ENCODE measurements around the gene NF2. TPM values are rescaled to one million over a fixed set of nuclear protein-coding genes. Genes with fewer than 3 reads are reported as not detected.

Gene NF2
- total RNA-seq, 1 donor: 65.9 TPM

DNA sequence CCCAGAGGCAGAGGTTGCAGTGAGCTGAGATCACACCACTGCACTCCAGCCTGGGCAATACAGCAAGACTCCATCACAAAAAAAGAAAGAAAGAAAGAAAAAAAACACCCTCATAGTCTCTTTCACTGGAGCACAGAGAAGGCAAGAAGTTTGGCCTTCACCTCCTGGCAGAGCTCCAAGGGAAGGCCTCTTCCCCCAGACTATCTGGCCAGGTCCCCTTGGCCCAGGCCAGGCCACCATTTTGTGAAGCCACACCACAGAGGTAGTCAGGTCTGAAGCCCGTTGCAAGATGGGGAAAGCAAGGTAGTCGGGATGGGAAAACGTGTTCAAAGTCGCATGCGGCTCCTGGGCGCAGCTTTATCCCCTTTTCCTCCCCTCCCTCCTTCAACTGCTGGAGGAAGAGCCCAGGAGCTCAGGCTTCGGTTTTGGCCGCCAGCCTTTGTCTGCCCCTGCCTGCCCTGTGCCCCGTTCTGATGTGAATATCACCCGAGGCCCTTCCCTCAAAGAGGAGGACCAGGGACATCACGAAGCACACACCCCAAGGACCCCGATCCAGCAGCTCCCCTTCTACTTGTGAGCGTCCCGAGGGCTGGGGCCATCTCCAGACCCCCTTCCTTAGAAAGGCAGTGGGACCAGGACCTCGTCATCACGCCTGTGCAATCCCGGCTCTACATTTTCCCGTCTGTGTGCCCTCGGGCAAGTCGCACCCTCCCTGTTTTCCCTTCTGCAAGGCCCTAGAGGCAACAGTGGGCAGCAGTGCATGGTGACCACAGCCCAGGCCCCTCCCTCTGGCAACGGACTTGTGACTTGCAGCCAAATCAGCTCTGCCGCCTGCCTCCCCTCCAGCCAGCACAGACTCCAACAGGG lies 134.1 kb downstream of the NF2 start:
- no peak overlapping the region for H3K4me3 ChIP-seq (ENCODE audit: low read depth, low read length)
- DNase-seq (ENCODE audit: low read depth): peak; percentile 13
- TF ChIP-seq, protein P1, sequence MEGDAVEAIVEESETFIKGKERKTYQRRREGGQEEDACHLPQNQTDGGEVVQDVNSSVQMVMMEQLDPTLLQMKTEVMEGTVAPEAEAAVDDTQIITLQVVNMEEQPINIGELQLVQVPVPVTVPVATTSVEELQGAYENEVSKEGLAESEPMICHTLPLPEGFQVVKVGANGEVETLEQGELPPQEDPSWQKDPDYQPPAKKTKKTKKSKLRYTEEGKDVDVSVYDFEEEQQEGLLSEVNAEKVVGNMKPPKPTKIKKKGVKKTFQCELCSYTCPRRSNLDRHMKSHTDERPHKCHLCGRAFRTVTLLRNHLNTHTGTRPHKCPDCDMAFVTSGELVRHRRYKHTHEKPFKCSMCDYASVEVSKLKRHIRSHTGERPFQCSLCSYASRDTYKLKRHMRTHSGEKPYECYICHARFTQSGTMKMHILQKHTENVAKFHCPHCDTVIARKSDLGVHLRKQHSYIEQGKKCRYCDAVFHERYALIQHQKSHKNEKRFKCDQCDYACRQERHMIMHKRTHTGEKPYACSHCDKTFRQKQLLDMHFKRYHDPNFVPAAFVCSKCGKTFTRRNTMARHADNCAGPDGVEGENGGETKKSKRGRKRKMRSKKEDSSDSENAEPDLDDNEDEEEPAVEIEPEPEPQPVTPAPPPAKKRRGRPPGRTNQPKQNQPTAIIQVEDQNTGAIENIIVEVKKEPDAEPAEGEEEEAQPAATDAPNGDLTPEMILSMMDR (IDR thresholded peaks at IDR 0.05; ENCODE audit: insufficient read depth, low read length): no peak

DNA sequence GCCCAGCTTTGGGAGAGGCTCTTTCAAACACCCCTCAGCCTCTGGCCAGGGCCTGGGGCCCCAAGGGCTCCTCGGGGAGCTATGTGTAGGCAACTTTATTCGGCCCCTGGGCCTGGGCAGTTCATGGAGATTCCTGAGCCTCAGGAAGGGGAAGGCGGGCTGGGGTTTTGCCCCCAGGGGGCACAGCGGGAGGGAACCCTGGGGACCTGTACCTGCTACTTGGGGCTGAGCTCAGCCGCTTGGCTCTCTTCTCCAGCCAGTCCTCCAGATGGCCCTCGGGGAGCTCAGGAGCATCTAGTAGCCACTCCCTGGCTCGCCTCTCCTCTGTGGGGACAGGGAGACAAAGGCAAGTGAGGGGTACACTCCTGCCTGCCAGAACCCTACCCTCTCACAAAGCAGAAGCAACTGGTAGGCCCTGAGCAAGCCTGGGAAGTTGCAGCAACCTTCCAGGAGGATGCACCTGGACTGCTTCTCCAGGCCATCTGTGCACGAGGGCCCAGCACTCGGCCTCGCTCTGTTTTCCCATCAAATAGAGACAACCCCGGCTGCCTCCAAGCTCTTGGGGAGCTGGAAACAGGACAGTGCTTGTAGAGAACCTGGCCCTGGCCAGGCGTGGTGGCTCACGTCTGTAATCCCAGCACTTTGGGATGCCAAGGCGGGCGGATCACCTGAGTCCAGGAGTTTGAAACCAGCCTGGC lies 134.8 kb downstream of the NF2 start:
- no peak for DNase-seq (ENCODE audit: low read depth)
- TF ChIP-seq, protein P1 (IDR thresholded peaks at IDR 0.05; ENCODE audit: insufficient read depth, low read length): no peak
- no peak overlapping the region for H3K4me3 ChIP-seq (ENCODE audit: low read depth, low read length)

DNA sequence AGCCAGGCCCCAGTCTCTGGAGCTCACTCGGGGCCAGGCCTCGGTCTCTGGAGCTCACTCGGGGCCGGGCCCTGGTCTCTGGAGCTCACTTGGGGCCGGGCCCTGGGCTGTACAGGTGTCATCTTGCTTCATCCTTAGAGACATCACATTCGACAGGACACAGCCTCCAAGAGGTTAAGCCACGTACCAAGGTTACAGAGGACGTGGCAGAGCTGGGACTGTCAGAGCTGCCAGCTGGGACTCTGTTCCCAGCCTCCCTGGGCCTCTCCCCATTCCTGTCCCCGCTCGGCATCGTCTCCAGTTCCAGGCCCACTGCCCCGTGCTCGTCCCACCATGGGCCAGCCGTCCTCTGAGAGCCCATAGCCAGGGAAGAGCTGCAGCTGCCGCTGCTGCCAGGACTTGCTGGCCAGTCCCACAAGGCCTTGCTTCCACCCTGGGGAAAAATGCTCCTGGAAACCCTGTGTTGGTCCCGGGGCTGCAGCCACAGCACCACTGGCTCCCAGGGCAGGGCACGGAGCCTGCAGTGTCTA lies 136.0 kb downstream of the NF2 start:
- DNase-seq (ENCODE audit: low read depth): no peak
- TF ChIP-seq, protein P1 (IDR thresholded peaks at IDR 0.05; ENCODE audit: insufficient read depth, low read length): no peak
- H3K4me3 ChIP-seq (ENCODE audit: low read depth, low read length): no peak overlapping the region

DNA sequence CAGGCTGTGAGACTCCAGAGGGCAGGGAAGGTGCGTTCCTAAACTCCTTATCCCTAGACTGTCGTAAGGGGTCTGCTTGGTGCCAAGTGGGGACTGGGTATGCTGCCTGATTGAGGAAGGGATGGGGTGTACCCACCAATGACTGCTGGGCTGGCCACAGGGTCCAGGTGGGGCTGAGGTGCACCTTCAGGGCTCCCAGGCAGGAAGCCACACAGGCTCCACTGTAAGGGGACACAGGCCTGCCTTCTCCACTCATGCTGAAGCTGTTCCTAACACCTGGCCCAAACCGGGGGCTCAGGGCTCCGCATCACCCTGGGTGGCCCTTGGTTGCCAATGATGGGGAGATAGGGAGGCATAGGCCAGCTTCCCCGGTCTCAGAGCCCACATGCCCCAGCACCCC lies 136.8 kb downstream of the NF2 start:
- H3K4me3 ChIP-seq (ENCODE audit: low read depth, low read length): no peak overlapping the region
- TF ChIP-seq, protein P1 (IDR thresholded peaks at IDR 0.05; ENCODE audit: insufficient read depth, low read length): no peak
- no peak for DNase-seq (ENCODE audit: low read depth)

DNA sequence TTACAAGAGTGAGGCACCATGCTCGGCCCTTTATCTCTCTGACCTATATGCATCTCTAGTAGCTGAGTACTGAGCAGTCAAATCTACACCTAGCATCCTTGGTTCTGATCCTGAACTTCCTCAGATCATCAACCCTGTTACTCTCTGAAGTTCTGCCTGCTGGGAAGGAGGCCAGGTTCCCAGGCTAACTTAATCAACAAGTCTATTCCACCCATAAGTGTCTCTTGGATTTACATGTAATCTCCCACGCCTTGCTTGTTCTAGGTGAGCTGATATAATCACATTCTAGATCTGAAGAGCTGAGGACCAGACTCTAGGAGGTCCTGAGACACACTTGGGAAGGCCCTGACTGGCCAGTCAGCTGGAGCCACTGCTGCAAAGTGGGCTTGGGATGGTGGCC lies 138.5 kb downstream of the NF2 start:
- H3K4me3 ChIP-seq (ENCODE audit: low read depth, low read length): no peak overlapping the region
- TF ChIP-seq, protein P1 (IDR thresholded peaks at IDR 0.05; ENCODE audit: insufficient read depth, low read length): no peak
- DNase-seq (ENCODE audit: low read depth): no peak

DNA sequence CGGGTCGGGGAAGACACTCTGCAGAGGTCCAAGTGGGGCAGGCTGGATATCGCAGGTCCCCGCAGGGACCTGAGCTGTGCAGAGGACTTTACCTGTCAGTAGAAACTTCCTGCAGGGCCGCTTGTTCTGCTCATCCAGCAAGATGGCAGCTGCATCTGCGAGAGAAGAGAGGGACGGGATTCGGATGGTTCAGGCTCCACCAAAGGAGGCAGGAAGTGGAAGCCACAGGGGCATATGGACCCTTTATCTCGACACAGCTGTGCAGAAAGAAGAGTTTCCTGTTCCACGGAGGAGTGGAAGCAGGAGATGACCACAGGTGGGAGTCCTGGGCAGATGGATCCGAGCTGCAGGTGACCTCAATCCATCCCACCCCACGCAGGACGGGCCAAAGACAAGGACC lies 138.9 kb downstream of the NF2 start:
- H3K4me3 ChIP-seq (ENCODE audit: low read depth, low read length): no peak overlapping the region
- DNase-seq (ENCODE audit: low read depth): no peak
- TF ChIP-seq, protein P1 (IDR thresholded peaks at IDR 0.05; ENCODE audit: insufficient read depth, low read length): no peak
